ENCODE results near the gene HAP1.
"Not testable (repeated sequence)": the region's sequence is repeated elsewhere in the genome, so short reads cannot be mapped to it uniquely, and the experiment has no call there.

The HAP1 gene

GRCh38 chr17:41690497-41690896 lies 43.9 kb downstream of the HAP1 start:
- DNase-seq (ENCODE audit: low read depth in 2 of 2): no peak

GRCh38 chr17:41689497-41690299 lies 44.7 kb downstream of the HAP1 start:
- peak in 1 of 2 donors; percentile 32 for DNase-seq (ENCODE audit: low read depth in 2 of 2)

GRCh38 chr17:41688641-41689496 lies 45.6 kb downstream of the HAP1 start, which contains the start of gene EIF1:
EIF1 (plus strand) TSS chr17:41688885; CDS start chr17:41689039, 154 bp downstream.
- DNase-seq (ENCODE audit: low read depth in 2 of 2): peak; percentile 99 to 100

- DNase-seq (ENCODE audit: low read depth in 2 of 2): peak in 1 of 2 donors; percentile 47
Observed at GRCh38 chr17:41687828-41688640, 46.4 kb downstream of the HAP1 start.

- no peak for DNase-seq (ENCODE audit: low read depth in 2 of 2)
Observed at GRCh38 chr17:41686281-41686680, 48.2 kb downstream of the HAP1 start.

- not testable (repeated sequence) for DNase-seq (ENCODE audit: low read depth in 2 of 2)
Observed at GRCh38 chr17:41685753-41686152, 48.7 kb downstream of the HAP1 start.

- no peak for DNase-seq (ENCODE audit: low read depth in 2 of 2)
Observed at GRCh38 chr17:41684035-41684434, 50.4 kb downstream of the HAP1 start.

- no peak for DNase-seq (ENCODE audit: low read depth in 2 of 2)
Observed at GRCh38 chr17:41683441-41684007, 50.9 kb downstream of the HAP1 start.

- DNase-seq (ENCODE audit: low read depth in 2 of 2): no peak
Observed at GRCh38 chr17:41682631-41683030, 51.8 kb downstream of the HAP1 start.

- DNase-seq (ENCODE audit: low read depth in 2 of 2): no peak
Observed at GRCh38 chr17:41681776-41682175, 52.7 kb downstream of the HAP1 start.

- no peak for DNase-seq (ENCODE audit: low read depth in 2 of 2)
Observed at GRCh38 chr17:41680426-41681040, 53.9 kb downstream of the HAP1 start.

GRCh38 chr17:41679740-41680425 lies 54.6 kb downstream of the HAP1 start:
- no peak for DNase-seq (ENCODE audit: low read depth in 2 of 2)

- DNase-seq (ENCODE audit: low read depth in 2 of 2): peak in 1 of 2 donors; percentile 56
Observed at GRCh38 chr17:41678907-41679739, 55.3 kb downstream of the HAP1 start.

GRCh38 chr17:41678411-41678906 lies 56.0 kb downstream of the HAP1 start:
- no peak for DNase-seq (ENCODE audit: low read depth in 2 of 2)

- no peak for DNase-seq (ENCODE audit: low read depth in 2 of 2)
Observed at GRCh38 chr17:41676058-41676419, 58.4 kb downstream of the HAP1 start.

GRCh38 chr17:41675157-41676057 lies 59.0 kb downstream of the HAP1 start:
- not testable (repeated sequence) for DNase-seq (ENCODE audit: low read depth in 2 of 2)

Data from stimulated activated CD8-positive, alpha-beta memory T cell treated with anti-CD3 and anti-CD28 coated beads, Interleukin-15, amount 100 ng/mL, for 4 hours (primary cell).